ENCODE results near the gene XKR8.
A peak's percentile ranks its signal among the peaks of the same experiment; 100 is the strongest.

XKR8 gene

GRCh38 chr1:27940870-27941560 lies 18.8 kb upstream of the XKR8 start:
- H3K4me3 ChIP-seq (replicated peaks in 1 of 2; ENCODE audit: low read depth in 2 of 2, low read length in 2 of 2) = no peak overlapping the region
- TF ChIP-seq, protein P1, sequence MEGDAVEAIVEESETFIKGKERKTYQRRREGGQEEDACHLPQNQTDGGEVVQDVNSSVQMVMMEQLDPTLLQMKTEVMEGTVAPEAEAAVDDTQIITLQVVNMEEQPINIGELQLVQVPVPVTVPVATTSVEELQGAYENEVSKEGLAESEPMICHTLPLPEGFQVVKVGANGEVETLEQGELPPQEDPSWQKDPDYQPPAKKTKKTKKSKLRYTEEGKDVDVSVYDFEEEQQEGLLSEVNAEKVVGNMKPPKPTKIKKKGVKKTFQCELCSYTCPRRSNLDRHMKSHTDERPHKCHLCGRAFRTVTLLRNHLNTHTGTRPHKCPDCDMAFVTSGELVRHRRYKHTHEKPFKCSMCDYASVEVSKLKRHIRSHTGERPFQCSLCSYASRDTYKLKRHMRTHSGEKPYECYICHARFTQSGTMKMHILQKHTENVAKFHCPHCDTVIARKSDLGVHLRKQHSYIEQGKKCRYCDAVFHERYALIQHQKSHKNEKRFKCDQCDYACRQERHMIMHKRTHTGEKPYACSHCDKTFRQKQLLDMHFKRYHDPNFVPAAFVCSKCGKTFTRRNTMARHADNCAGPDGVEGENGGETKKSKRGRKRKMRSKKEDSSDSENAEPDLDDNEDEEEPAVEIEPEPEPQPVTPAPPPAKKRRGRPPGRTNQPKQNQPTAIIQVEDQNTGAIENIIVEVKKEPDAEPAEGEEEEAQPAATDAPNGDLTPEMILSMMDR (IDR thresholded peaks at IDR 0.05; ENCODE audit: low read depth, low read length) = no peak
- DNase-seq (ENCODE audit: low read depth in 2 of 2) = peak in 1 of 2 donors; percentile 34

DNA sequence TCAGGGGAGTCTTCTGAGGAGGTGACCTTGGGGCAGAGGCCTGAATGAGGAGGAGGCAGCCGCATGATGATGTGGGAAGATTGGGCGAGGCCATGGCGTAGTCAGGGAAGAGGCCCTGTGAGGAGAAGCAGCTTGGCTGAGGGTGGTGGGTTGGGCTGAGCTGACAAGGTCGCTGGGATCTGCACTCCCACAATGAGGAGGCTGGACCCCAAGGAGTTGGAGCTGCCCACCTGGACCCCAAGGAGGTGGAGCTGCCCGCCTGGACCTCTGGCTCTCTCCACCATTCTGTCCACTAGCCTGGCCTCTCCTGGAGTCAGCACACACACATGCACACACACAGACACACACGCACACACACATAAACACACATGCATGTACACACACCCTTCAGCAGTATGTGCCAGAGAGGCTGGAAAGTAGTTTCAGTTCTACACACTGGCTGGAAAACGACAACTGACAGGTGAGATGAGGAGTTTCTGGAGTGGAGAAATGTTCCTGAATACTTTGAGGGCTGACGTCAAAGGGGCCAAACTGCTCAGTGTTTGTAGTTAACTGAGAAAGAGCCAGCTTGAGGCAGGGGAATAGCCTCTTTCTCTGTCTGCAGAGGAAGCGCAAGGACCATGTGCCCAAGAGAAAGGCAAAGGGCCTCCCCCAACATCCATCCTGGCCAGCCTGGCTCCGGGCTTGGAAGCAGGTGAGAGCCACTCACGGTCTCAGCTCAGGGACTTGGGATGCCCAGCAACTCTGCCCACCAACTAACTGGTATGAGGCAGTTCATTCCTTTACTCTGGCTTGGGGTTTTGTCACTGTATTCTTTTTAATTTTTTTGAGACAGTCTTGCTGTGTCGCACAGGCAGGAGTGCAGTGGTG lies 17.9 kb upstream of the XKR8 start:
- TF ChIP-seq, protein P1 (IDR thresholded peaks at IDR 0.05; ENCODE audit: low read depth, low read length) = no peak
- no peak overlapping the region for H3K4me3 ChIP-seq (replicated peaks in 1 of 2; ENCODE audit: low read depth in 2 of 2, low read length in 2 of 2)
- DNase-seq (ENCODE audit: low read depth in 2 of 2) = peak in 1 of 2 donors; percentile 7

DNA sequence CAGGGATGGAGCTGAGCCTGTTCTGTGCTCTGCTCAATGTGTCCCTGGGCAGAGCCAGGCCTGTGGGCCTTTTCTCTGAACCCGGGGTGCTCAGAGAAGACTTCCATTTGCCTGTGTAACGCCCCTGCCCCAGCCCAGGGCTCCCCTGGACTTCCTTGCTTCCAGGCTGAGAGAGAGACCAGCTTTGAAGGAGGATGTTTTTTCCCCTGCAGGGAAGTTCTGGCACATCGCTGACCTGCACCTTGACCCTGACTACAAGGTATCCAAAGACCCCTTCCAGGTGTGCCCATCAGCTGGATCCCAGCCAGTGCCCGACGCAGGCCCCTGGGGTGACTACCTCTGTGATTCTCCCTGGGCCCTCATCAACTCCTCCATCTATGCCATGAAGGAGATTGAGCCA lies 14.8 kb upstream of the XKR8 start:
- TF ChIP-seq, protein P1 (IDR thresholded peaks at IDR 0.05; ENCODE audit: low read depth, low read length) = no peak
- H3K4me3 ChIP-seq (replicated peaks in 1 of 2; ENCODE audit: low read depth in 2 of 2, low read length in 2 of 2) = no peak overlapping the region
- no peak for DNase-seq (ENCODE audit: low read depth in 2 of 2)

DNA sequence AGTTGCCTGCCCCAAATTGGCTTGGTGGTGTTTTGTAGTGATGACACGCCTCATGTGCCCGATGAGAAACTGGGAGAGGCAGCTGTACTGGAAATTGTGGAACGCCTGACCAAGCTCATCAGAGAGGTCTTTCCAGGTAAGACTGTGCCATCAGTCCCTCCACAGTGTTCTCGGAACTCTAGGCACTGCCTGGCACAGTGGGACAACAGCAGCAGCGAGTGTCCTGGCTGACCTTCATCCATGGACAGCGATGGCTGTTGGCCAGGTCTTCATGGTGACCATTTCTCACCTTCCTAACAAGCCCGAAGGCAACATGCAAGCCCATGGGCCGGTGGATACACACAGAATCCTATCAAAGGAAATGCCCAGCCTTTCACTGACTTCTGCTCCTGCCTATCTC lies 10.7 kb upstream of the XKR8 start:
- H3K4me3 ChIP-seq (replicated peaks in 1 of 2; ENCODE audit: low read depth in 2 of 2, low read length in 2 of 2) = no peak overlapping the region
- TF ChIP-seq, protein P1 (IDR thresholded peaks at IDR 0.05; ENCODE audit: low read depth, low read length) = no peak
- DNase-seq (ENCODE audit: low read depth in 2 of 2) = no peak

- TF ChIP-seq, protein P1 (IDR thresholded peaks at IDR 0.05; ENCODE audit: low read depth, low read length) = no peak
- no peak overlapping the region for H3K4me3 ChIP-seq (replicated peaks in 1 of 2; ENCODE audit: low read depth in 2 of 2, low read length in 2 of 2)
- no peak for DNase-seq (ENCODE audit: low read depth in 2 of 2)
Measured at GRCh38 chr1:27951396-27951795, 8.4 kb upstream of the XKR8 start.

DNA sequence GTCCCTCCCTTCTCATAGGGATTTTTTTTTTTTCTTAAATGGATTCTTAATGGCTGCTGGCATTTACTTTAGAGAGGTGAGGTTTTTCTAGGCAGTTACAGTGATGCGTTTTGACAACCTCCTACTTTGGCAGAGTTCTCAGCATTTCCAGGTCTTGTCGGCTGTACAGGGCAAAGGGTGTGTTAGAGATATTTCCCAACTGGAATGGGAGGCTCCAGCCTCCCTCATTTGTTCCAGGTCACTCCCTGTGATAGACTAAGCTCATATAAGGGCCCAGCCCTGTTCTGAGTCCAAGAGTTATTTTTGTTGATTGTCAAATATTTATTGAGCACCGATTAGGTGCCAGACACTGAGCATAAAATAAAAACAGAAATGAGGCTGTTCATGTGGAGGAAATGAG lies 7.6 kb upstream of the XKR8 start:
- no peak for DNase-seq (ENCODE audit: low read depth in 2 of 2)
- TF ChIP-seq, protein P1 (IDR thresholded peaks at IDR 0.05; ENCODE audit: low read depth, low read length) = no peak
- no peak overlapping the region for H3K4me3 ChIP-seq (replicated peaks in 1 of 2; ENCODE audit: low read depth in 2 of 2, low read length in 2 of 2)
